GM18868 (cell line): ENCODE results near the gene SALL3.
"Not testable (repeated sequence)": the region's sequence is repeated elsewhere in the genome, so short reads cannot be mapped to it uniquely, and the experiment has no call there.

Experiments used
- ATAC-seq: cut with Tn5 transposase; IDR thresholded peaks from one replicate; pipeline ENCODE4 v1.9.1; 2021; ENCODE audit warnings: mild to moderate bottlenecking, moderate library complexity; ENCODE audit not compliant: unreplicated experiment

The SALL3 gene

DNA sequence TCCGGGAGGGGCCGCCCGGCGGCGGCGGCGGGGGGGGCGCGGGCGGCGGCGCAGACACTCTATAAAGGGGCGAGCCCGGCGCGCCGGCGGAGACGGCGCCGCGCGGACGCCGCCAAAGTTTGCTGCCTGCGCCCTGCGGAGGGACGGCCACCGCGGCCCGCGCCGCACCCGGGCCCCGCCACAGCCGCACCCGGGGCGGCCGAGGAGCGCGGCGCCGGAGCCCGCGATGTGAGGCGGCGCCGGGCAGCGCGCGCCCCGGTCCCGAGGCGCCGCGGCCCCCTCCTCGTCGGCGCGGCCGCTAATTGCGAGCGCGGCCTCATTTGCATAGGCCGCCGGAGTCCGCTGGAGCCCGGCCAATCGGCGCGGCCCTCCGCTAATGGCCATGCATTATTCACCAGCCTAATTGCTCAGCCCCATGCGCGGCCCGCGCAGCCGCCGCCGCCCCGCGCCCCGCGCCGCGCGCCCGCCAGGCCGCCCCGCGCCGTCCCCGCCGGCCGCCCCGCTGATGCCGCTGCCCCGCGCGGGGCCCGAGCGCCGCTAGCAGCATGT lies at the start of gene SALL3:
Gene SALL3 (plus strand): TSS at position 89 of the 549 bp plus-strand sequence. CDS start 457 bp downstream, at position 546.
- no peak for ATAC-seq

DNA sequence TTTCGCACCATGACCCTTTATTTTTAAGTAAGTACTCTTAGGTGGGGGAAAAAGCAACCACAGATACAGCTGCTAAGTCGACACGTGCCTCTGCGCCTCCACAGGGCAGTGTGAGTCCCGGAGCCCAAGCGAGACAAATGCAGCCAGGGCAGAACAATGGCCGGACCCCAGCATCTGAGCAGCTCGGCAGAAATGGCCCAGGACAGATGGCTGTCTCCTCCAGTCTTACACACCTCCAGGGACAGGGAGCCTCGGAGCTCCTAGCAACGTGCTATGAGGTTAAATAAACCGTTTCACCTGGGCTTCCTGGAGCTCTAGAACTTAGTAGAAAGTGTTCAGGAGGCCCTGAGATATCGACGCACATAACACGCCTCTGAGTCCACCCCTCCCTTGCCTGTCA lies 47.3 kb upstream of the SALL3 start:
- no peak for ATAC-seq

DNA sequence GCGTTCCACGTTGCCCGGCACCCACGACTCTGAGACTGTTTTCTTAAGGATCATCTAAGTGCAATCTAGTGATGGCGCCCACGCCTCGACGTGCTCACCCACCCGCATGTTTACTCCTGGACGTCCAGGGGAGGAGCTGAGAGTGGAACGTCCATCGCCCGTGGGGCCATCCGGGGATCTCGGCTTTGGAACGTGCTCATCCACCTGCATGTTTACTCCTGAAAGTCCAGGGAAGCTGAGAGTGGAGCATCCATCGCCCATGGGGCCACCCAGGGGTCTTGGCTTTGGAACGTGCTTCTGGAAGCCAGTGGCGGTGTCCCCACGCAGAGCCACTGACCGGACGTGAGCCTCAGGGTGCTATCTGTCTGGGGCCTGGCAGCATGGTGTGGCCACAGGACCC lies 45.6 kb upstream of the SALL3 start:
- ATAC-seq = no peak

DNA sequence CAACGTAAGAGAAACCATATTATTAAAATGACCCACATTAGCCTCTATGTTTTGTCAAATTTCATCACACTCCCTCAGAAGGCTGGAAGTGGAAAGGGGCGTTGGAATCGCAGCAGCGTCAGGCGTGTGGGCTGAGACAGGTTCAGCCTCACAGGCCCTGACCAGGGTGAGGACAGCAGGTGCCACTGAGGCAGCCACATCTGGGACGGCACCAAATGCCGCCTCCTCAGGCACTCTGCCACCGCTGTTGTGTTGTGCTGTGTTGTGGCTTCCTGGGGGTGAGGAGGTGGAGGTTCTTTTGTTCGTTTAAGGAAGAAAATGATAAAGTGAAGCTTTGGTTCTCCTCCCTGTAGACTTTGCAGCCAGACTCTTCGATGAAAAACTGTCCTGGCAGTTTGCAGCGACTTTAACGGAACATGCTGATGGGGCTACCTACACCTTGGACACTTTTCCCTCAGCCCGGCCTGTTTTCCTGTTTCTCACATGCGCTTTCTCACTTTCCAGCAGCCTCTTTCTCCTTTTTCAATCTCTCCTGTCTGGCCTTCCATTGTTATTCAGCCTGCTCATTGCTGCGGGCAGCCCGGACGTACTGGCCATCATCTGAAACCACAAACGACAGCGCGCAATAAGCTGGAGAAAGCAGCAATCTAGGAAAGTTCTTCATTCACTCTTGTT lies 44.9 kb upstream of the SALL3 start:
- no peak for ATAC-seq

DNA sequence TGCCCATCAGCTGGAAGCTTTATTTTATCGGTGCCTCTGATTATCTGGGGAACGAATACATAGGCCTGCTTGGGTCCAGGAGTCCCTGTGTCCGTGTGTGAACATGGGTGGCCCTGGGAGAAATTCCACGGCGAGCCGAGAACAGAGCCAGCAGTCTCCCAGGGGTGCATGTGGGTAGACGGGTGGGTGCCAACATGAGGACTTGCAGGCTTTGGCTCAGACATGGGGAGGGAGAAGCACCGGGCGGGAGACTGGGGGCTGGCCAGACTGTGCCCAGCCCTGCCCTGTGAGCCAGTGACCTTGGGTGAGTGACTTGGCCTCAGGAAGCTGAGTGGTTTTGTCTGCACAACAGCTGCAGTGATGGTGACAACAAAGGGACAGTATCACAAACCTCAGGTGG lies 44.2 kb upstream of the SALL3 start:
- ATAC-seq = no peak

DNA sequence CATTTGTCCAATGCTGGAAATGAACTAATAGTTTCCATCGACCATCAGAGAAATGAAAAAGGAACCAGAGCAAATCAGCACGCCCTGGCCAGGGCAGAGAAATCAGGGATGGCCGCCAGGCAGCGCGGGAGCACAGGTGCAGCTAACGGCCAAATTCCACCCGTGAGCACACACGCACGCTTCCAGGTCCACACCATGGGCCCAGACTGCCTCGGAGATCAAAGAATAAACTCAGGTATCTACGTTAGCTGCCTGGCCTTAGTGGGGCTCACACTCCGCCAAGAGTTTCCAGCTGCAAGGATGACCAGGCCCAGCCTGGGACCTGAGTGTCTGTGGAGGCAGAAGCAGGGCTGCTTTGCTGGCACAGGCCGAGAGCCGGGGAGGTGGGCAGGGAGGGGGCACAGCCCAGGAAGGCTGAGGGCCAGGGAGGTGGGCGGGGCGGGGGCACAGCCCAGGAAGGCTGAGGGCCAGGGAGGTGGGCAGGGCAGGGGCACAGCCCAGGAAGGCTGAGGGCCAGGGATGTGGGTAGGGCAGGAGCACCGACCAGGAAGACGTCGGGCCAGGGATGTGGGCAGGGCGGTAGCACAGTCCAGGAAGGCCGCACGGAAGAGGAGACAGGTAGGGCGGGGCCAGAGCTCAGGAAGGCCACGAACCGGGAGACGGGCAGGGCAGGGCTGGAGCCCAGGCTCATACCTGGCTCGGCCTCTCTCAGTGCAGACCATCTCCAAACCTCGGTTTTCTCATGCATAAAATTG lies 43.2 kb upstream of the SALL3 start:
- ATAC-seq = no peak

DNA sequence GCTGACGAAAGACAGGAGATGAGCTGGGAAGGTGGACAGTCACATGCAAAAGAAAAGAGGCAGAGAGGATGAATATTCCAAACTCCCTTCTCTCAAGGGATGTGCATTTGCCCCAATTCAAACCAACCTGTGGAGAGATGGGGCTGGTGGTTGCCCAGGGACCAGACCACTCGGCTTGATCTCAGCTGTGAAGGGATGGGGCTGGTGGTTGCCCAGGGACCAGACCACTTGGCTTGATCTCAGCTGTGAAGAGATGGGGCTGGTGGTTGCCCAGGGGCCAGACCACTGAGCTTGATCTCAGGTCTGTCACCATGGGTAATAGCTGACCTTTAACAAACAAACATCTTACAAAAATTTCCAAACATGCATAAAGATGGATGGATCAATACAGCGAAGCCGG lies 42.5 kb upstream of the SALL3 start:
- no peak for ATAC-seq

DNA sequence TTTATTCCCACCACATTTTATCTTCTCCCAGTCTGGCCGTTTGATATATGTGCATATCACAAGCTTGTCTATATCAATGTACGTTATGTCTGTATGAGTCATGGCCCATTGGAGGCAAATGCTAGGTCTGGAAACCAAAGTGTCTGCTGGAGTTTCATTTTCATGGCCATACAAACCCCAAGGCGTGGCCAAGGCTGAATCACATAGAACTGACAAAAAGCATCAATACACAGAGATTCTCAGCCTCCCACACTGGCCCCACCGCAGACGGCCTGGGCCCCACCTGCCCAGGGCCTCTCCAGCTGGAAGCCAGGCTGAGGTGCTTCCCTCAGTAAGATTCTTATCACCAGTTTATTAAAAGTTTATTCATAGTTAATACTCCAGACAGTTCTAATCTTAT lies 40.5 kb upstream of the SALL3 start:
- ATAC-seq = peak; percentile 63

DNA sequence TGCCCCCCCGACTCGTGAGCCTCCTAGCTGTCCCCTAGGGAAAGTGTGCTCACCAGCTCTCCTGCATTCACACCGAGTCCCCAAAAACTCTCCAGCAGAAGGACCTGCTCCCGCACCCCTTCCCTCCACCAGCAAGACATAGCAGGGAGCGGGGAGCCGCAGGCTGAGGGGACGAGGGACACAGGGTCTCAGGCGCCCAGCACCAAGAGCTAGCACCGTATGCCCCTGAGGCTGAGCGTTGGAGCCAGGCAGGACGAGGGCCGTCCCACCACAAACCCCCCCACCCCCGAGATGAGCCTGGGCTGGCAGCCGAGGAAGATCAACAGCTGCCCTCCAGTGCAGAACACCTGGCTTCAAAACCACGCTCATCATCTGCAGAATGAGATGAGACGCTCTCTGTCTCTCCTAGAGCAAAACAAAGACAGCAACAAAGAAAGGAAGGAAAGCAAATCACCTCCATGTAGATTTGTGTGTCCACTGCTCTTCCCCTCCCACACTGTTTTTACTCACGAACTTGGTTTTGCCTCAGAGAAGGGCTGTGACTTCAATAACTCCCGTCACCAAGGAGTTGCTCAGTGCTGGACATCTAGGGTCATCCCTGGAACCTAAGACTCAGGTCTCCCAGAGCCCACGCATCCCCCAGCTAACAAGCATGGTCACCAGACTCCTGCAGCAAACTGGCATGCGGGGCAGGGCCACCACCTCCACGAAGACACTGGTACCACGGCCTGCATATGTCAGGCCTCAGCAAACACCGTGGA lies 39.7 kb upstream of the SALL3 start:
- no peak for ATAC-seq

DNA sequence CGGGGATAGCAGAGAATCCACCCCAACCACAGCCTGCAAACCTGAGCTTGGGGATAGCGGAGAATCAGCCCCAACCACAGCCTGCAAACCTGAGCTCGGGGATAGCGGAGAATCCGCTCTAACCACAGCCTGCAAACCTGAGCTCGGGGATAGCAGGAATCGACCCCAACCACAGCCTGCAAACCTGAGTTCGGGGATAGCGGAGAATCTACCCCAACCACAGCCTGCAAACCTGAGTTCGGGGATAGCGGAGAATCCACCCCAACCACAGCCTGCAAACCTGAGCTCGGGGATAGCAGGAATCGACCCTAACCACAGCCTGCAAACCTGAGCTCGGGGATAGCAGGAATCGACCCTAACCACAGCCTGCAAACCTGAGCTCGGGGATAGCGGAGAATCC lies 37.4 kb upstream of the SALL3 start:
- not testable (repeated sequence) for ATAC-seq

DNA sequence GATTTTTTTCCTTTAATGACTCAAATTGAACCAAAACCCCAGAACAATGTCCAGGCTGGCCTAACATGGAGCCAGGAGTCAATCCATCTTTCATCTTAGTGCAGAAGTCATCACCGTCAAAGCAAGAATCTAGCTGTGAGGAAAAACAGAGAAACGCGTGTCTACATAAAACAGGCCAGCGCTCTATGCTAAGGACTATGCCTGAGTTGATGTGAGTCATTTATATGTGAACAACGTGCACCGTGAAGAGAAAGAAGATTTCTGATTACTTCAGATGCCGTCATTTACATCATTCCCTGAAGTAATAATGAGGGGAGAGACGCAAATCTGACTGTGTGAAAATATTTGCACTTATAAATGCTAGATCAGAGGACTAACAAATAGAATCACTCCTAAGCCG lies 34.0 kb upstream of the SALL3 start:
- no peak for ATAC-seq

DNA sequence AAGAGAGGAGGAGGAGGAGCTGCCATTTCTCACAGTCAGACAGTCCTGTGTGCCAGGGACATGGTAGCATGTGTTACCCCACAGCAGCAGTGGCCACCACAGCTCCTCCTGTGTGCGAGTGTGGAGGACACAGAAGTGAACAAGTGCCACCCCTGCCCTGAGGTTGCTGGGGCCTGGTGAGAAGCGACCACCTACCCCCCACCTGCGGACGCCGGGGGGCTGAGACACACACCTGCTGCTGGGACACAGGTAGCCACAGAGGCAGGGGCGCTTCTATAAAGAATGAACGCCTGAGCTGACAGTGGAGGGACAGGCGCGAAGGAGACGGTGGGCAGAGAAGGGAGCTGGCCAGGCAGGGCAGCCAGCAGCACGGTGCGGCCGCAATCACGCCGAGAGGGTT lies 32.3 kb upstream of the SALL3 start:
- no peak for ATAC-seq

DNA sequence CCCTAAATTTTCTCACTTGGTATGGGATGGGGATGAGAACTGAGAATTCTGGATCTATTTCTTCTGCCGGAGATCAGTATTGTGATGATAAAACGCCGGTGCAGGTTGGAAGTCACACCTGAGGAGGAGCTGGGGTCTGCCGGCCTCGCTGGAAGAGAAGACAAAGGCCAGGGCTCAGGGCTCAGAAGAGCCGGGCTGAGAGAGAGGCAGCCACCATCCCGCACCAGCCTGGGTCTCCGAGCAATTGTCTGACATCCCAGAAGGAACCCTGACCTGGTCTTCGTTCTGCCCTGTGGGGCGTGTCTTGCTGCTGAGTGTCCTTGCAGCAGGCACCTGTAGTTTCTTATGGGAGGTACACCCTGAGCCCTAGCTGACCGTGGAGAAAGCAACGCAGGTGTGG lies 31.4 kb upstream of the SALL3 start:
- no peak for ATAC-seq

DNA sequence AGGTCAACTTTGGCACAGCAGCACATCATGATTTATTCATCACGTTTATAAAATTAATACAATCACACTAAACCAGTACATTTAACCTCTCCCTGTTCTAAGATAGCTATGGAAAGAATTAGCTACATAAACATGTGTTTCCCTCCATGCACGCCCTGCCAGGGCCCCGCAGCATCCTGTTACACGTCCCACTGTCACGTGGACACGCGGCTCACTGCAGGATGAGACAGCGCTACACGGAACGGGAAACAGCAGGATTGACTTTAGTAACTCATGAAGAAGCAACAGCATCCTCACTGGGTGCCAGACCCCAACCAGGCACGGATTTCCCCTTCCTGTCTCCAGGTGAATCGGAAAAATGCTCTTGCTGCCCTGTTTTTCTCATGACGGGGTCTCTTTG lies 30.9 kb upstream of the SALL3 start:
- no peak for ATAC-seq

DNA sequence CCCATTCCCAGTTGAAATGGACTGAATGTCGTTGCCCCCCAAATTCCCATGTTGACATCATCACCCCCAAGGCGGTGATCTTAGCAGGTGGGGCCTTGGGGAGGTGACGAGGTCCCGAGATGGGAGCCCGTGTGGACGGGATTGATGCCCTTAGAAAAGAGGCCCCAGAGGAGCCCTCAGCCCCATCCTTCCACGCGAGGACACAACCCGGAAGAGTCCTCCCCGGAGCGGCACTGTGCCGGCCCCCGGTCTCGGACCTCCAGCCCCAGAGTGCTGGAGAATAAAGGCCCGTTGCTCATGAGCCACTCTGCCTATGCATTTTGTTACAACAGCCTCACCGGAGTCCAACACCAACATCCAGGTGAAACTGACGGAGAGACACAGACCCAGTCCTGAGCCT lies 30.4 kb upstream of the SALL3 start:
- no peak for ATAC-seq

DNA sequence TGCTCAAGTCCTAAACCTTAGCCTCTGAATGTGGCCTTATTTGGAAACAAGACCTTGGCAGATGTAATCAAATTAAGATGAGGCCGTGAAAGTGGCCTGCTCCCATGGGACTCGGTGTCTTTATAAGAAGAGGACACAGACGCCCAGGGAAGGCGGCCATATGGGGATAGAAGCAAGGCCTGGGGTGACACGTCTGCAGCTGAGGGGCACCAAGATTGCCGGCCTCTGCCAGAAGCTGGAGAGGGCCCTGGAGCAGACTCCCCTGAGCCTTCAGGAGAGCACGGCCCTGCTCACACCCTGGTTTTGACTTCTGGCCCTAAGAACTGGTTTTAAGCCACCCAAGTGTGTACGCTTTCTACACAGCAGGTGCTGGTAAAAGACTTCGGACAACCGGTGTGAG lies 29.2 kb upstream of the SALL3 start:
- no peak for ATAC-seq

DNA sequence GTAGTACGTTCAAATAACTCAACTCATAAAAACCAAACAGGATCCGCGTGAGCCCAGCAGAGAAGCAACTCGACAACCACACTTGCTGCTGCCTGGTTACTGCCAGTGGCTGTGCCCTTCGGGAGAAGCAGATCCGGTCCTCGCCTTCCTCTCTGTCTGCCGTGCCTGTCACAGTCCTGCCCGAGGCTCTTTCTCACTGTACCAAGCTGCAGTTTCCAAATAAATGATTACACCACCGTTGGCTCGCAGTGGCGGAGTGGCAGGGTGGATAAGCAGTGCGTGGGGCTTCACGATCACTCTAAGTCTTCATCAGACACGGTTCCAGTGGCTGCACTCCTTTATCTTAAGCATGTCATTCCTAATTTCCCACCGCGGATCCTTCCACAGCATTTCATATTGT lies 26.1 kb upstream of the SALL3 start:
- no peak for ATAC-seq

DNA sequence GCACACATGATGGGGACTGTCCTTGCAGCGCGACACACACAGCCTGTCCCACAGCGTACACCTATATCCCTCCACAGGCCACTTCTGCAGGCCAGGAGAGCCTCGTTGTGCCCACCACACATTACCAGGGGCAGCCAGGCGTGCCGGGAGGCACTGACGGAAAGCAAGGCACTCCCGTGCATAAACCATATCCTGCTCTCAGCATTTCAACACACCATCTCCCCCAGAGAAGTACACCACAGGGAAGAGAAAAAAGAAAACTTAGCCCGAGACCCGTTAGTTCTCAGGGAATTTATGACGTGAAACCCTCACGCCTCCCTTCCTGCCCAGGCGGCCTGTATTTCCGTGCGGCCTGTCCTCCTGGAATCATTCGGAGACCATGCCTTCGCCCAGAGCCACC lies 24.6 kb upstream of the SALL3 start:
- no peak for ATAC-seq

DNA sequence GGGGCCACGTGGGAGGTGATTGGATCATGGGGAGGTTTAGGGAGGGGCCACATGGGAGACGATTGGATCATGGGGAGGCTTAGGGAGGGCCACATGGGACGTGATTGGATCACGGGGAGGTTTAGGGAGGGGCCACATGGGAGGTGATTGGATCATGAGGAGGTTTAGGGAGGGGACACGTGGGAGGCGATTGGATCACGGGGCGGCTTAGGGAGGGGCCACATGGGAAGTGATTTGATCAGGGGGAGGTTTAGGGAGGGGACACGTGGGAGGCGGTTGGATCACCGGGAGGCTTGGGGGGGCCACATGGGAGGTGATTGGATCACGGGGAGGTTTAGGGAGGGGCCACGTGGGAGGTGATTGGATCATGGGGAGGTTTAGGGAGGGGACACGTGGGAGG lies 22.5 kb upstream of the SALL3 start:
- no peak for ATAC-seq

DNA sequence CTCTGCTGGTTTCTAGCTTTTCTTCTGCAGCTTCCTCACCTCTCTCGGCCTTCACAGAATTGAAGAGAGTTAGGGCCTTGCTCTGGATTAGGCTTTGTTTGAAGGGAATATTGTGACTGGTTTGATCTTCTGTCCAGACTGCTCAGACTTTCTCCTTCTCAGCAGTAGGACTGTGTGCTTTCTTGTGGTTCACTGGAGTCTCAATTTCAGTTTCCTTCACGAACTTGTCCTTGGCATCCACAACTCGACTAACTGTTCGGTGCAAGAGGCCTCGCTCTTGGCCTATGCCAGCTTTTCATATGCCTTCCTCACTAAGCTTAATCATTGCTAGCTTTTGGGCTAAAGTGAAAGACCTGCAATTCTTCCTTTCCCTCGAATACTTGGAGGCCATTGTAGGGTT lies 18.9 kb upstream of the SALL3 start:
- ATAC-seq = no peak

DNA sequence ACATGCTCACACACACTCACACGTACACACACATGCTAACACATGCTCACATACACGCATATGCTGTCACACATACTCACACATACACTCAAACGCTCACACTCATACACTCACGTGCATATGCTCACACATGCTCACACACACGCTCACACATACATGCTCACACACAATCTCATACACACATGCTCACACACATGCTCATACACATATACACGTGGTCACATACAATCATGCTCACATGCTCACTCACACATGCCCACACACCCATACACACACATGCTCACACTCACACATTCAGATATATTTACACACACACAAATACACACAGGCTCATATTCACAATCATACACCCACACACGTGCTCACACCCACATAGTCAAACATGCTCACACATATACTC lies 17.5 kb upstream of the SALL3 start:
- no peak for ATAC-seq

DNA sequence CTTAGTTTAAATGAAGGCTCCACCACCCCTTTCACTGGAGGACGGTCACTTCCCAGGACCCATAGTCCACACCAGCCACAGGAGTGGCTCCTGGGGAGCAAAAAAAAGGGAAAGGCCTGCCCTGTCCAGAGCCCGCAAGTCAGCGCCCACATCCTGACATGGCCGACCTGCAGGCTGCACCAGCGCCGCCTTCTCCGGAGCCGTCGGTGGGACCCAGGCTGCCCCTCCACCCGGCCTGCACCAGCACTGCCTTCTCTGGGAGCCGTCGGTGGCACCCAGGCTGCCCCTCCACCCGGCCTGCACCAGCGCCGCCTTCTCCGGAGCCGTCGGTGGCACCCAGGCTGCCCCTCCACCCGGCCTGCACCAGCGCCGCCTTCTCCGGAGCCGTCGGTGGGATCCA lies 14.9 kb upstream of the SALL3 start:
- ATAC-seq = not testable (repeated sequence)
